Measurements from ENCODE around the gene WDPCP.

DNA sequence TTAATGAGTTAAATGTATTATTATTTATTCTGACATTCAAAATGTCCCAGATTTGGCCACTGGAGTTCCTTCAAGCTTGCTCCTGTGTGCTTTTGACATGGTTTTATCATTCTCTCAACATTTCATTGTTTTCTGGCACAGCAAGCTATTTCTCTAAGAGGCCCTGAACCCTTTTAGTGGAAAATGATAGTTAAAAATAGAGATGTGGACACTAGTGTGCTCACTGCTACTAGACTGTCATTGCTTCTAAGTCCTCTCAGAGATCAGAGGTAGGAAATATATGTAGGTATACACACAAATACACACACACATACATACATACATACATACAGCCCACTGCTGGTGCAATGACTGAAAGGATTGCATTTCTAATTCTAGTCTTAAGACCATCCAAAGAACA, 25.5 kb downstream of the WDPCP start:
- TF ChIP-seq POLR2AphosphoS5 (IDR thresholded peaks at IDR 0.05; ENCODE audit: low read depth, low read length) (no peak), ZNF530 (CRISPR knock-in tag; IDR thresholded peaks at IDR 0.05; ENCODE audit: low read depth) (no peak), FOSL2 (CRISPR knock-in tag; IDR thresholded peaks at IDR 0.05) (no peak), ELF1 (CRISPR knock-in tag; IDR thresholded peaks at IDR 0.05) (no peak), EZH2 (conservative IDR thresholded peaks at IDR 0.05; ENCODE audit: low read depth, low read length) (no peak), ATM (IDR thresholded peaks at IDR 0.05; ENCODE audit: borderline replicate concordance) (no peak), ZFP37 (CRISPR knock-in tag; IDR thresholded peaks at IDR 0.05; ENCODE audit: borderline replicate concordance) (no peak), FOSL1 (CRISPR knock-in tag; IDR thresholded peaks at IDR 0.05; ENCODE audit: borderline replicate concordance) (no peak)
- TF ChIP-seq, protein P1, sequence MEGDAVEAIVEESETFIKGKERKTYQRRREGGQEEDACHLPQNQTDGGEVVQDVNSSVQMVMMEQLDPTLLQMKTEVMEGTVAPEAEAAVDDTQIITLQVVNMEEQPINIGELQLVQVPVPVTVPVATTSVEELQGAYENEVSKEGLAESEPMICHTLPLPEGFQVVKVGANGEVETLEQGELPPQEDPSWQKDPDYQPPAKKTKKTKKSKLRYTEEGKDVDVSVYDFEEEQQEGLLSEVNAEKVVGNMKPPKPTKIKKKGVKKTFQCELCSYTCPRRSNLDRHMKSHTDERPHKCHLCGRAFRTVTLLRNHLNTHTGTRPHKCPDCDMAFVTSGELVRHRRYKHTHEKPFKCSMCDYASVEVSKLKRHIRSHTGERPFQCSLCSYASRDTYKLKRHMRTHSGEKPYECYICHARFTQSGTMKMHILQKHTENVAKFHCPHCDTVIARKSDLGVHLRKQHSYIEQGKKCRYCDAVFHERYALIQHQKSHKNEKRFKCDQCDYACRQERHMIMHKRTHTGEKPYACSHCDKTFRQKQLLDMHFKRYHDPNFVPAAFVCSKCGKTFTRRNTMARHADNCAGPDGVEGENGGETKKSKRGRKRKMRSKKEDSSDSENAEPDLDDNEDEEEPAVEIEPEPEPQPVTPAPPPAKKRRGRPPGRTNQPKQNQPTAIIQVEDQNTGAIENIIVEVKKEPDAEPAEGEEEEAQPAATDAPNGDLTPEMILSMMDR (CRISPR knock-in tag; IDR thresholded peaks at IDR 0.05), result no peak
- TF ChIP-seq, protein P2, sequence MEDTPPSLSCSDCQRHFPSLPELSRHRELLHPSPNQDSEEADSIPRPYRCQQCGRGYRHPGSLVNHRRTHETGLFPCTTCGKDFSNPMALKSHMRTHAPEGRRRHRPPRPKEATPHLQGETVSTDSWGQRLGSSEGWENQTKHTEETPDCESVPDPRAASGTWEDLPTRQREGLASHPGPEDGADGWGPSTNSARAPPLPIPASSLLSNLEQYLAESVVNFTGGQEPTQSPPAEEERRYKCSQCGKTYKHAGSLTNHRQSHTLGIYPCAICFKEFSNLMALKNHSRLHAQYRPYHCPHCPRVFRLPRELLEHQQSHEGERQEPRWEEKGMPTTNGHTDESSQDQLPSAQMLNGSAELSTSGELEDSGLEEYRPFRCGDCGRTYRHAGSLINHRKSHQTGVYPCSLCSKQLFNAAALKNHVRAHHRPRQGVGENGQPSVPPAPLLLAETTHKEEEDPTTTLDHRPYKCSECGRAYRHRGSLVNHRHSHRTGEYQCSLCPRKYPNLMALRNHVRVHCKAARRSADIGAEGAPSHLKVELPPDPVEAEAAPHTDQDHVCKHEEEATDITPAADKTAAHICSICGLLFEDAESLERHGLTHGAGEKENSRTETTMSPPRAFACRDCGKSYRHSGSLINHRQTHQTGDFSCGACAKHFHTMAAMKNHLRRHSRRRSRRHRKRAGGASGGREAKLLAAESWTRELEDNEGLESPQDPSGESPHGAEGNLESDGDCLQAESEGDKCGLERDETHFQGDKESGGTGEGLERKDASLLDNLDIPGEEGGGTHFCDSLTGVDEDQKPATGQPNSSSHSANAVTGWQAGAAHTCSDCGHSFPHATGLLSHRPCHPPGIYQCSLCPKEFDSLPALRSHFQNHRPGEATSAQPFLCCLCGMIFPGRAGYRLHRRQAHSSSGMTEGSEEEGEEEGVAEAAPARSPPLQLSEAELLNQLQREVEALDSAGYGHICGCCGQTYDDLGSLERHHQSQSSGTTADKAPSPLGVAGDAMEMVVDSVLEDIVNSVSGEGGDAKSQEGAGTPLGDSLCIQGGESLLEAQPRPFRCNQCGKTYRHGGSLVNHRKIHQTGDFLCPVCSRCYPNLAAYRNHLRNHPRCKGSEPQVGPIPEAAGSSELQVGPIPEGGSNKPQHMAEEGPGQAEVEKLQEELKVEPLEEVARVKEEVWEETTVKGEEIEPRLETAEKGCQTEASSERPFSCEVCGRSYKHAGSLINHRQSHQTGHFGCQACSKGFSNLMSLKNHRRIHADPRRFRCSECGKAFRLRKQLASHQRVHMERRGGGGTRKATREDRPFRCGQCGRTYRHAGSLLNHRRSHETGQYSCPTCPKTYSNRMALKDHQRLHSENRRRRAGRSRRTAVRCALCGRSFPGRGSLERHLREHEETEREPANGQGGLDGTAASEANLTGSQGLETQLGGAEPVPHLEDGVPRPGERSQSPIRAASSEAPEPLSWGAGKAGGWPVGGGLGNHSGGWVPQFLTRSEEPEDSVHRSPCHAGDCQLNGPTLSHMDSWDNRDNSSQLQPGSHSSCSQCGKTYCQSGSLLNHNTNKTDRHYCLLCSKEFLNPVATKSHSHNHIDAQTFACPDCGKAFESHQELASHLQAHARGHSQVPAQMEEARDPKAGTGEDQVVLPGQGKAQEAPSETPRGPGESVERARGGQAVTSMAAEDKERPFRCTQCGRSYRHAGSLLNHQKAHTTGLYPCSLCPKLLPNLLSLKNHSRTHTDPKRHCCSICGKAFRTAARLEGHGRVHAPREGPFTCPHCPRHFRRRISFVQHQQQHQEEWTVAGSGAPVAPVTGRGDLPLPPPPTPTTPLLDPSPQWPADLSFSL (CRISPR knock-in tag; IDR thresholded peaks at IDR 0.05), result no peak
- TF ChIP-seq, protein P3, sequence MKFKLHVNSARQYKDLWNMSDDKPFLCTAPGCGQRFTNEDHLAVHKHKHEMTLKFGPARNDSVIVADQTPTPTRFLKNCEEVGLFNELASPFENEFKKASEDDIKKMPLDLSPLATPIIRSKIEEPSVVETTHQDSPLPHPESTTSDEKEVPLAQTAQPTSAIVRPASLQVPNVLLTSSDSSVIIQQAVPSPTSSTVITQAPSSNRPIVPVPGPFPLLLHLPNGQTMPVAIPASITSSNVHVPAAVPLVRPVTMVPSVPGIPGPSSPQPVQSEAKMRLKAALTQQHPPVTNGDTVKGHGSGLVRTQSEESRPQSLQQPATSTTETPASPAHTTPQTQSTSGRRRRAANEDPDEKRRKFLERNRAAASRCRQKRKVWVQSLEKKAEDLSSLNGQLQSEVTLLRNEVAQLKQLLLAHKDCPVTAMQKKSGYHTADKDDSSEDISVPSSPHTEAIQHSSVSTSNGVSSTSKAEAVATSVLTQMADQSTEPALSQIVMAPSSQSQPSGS (CRISPR knock-in tag; IDR thresholded peaks at IDR 0.05), result no peak

All from HepG2 (cell line).